Cardiac septum (tissue), 1 donor: Measurements from ENCODE around the gene GABRP. TPM values are rescaled to one million over a fixed set of nuclear protein-coding genes. Genes with fewer than 3 reads are reported as not detected.

Experiments used
- DNase-seq: peaks from one replicate; pipeline ENCODE4 v3.0.0-alpha.2; 2020; ENCODE audit warnings: low spot score
- intact Hi-C: fragments of 100-400 bp; cut with DNase I; formaldehyde crosslinking; loops from one replicate; pipeline ENCODE4 v1.14.0; 2022
- total RNA-seq: library from RNA; stranded (reverse); fragmentation: NEBNext Ultra II Directional; extraction: Animal tissue kit (Norgen Biotek cat#: 25700); gene quantifications from one replicate; pipeline ENCODE4 v1.2.1, GENCODE V29; 2021
- donor health status: DM: no; HTN: no; CAD: no.

Gene GABRP
- total RNA-seq, 1 donor from 2014 or later: 0.30 TPM

- intact Hi-C loops: no loop called here
- no peak for DNase-seq
These were observed 64.5 kb downstream of the GABRP start for GRCh38 chr5:170848033-170848432.

- intact Hi-C loops: no loop called here
These were observed 65.8 kb downstream of the GABRP start for GRCh38 chr5:170849374-170849773.

GRCh38 chr5:170854566-170854965 is 71.0 kb downstream of the GABRP start:
- intact Hi-C loops: no loop called here
- no peak for DNase-seq

More at GRCh38 chr5:170849374-170849773, 65.8 kb downstream of the GABRP start:
- DNase-seq: no peak

GRCh38 chr5:170857066-170857465 is 73.5 kb downstream of the GABRP start:
- no peak for DNase-seq
- intact Hi-C loops: no loop called here

- no peak for DNase-seq
- intact Hi-C loops: no loop called here
These were observed 76.9 kb downstream of the GABRP start for GRCh38 chr5:170860415-170860814.

GRCh38 chr5:170860818-170861666 is 77.5 kb downstream of the GABRP start:
- no peak for DNase-seq
- intact Hi-C loops: no loop called here

- no peak for DNase-seq
- intact Hi-C loops: no loop called here
These were observed 78.1 kb downstream of the GABRP start for GRCh38 chr5:170861667-170861916.

- intact Hi-C loops: no loop called here
- DNase-seq: peak; percentile 81
These were observed 78.6 kb downstream of the GABRP start, which contains the start of gene RANBP17 for GRCh38 chr5:170861917-170862766. TSS of gene RANBP17 (plus strand) at chr5:170862018.

GRCh38 chr5:170863646-170864045 is 80.1 kb downstream of the GABRP start:
- DNase-seq: no peak
- intact Hi-C loops: no loop called here

Other genes starting within 250 kb of the GABRP start
- 9.9 TPM for gene RANBP17, start 78.3 kb downstream of the GABRP start, total RNA-seq